Right renal cortex interstitium (tissue), 3 donors: Measurements from ENCODE around the gene CNTLN. TPM values are rescaled to one million over a fixed set of nuclear protein-coding genes. Genes with fewer than 3 reads are reported as not detected.
"Not testable (repeated sequence)": the region's sequence is repeated elsewhere in the genome, so short reads cannot be mapped to it uniquely, and the experiment has no call there.

Experiments
- DNase-seq, 3 donors: peaks; one replicate each; pipeline ENCODE4 v3.0.0-alpha.2; 2013; ENCODE audit warnings: low read depth in 3 of 3, low spot score in 2 of 3
- polyA plus RNA-seq, 3 donors: library from polyadenylated mRNA; unstranded; fragments of 120-200 nt; gene quantifications; one replicate each; pipeline ENCODE4 v1.2.1, GENCODE V29; 2013; ENCODE audit not compliant: insufficient read length in 3 of 3

Gene CNTLN
- polyA plus RNA-seq, 3 donors, result 13.4 to 14.9 (median 14.0) TPM

DNA sequence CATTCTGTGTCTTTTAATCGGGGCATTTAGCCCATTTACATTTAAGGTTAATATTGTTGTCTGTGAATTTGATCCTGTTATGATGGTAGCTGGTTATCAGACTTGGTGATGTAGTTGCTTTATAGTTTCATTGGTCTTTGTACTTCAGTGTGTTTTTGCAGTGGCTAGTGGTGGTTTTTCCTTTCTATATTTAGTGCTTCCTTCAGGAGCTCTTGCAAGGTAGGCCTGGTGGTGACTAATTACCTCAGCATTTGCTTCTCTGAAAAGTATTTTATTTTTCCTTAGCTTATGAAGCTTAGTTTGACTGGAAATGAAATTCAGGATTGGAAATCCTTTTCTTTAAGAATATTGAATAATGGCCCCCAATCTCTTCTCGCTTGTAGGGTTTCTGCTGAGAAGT, 156.9 kb downstream of the CNTLN start:
- DNase-seq, result no peak

DNA sequence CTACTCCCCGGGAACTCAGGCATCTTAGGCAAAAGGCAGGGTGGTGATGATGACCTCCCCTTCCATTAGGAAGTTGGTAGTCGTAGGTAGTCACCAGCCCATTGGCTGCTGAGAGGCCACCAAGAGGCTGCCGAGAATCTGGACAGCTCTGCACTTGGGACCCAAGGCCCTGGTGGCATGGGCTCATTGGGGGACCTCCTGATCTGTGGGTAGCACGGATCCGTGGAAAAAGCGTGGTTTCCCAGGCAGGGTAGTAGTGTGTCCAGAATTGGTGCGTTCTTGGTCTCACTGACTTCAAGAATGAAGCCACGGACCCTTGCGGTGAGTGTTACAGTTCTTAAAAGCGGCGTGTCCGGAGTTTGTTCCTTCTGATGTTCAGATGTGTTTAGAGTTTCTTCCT, 158.8 kb downstream of the CNTLN start:
- no peak for DNase-seq

DNA sequence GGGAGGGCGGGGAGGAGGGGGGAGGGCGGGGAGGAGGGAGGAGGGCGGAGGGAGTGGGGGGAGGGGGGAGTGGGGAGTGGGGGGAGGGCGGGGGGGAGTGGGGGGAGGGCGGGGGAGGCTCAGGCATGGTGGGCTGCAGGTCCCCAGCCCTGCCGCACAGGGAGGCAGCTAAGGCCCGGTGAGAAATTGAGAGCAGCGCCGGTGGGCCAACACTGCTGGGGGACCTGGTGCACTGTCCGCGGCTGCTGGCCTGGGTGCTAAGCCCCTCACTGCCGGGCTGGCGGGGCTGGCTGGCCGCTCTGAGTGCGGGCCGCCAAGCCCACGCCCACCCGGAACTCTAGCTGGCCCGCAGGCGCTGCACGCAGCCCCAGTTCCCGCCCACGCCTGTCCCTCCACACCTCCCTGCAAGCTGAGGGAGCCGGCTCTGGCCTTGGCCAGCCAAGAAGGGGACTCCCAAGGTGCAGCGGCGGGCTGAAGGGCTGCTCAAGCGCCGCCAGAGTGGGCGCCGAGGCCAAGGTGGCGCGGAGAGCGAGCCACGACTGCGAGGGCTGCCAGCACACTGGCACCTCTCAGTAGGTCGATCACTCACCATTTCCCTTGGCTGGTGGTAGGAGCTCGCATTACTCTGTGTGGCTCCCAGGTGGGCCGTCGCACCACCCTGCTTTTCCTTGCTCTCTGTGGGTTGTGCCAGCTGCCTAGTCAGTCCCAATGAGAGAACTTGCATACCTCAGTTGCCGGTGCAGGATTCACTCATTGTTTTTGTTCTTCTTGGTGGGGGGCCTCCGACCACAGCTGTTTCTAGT, 160.2 kb downstream of the CNTLN start:
- DNase-seq, result no peak

DNA sequence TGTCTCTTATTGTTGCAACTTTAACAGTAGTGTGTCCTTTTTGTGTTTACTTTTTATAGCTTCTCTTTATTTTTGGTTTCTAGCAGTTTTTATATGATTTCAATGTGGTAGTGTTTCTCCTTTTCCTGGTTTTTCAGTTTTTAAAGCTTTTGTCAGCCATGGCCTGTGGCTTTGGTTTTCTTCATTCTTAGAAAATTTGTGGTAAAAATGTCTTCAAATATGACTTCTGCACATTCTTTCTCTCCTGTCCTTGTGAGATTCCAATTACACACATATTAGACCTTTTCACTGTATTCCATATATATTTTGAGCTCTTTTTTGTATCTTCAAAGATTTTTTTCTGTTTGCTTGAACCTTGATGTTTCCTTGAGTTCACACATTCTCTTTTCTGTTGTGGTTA, 180.5 kb downstream of the CNTLN start:
- DNase-seq, result no peak

DNA sequence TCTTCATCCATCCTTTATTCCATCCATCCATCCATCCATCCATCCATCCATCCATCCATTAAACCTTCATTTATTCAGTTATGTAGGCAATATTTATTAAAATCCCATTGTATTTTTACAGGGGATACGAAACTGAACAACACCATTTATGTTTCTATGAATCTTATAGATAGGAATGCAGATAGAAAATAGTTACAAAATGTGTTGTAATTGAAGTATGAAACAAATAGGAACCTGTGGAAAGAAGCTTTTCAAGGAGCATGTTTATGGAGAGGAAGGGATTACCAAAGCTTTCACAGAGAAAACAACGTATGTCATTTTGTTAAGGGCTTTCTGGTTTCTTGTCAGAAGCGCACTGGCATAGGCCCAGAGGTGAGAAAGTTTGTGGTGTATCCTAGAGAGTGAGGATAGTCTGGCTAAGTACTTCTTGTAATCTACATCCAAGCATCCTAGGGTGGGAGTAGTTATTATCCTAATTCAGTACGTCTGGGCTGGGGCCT, 184.0 kb downstream of the CNTLN start:
- no peak for DNase-seq

DNA sequence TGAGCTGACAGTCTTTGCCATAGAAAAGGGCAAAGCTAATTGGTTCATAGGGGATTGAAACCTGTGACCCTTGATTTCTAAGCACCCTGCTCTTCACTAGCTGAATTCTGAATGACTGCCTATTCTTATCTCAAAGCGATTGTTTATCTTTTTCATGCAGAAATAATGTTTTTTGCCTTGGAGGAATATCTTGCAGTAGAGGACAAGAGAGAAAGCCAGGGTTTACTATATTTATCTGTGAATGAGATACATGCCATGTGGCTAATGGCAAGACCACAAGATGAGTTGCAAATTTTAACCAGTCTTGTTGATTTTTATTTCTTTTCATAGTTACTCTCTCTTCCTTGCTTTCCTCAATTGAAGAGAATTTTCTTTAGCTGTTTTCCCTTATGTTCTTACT, 185.0 kb downstream of the CNTLN start:
- no peak for DNase-seq

DNA sequence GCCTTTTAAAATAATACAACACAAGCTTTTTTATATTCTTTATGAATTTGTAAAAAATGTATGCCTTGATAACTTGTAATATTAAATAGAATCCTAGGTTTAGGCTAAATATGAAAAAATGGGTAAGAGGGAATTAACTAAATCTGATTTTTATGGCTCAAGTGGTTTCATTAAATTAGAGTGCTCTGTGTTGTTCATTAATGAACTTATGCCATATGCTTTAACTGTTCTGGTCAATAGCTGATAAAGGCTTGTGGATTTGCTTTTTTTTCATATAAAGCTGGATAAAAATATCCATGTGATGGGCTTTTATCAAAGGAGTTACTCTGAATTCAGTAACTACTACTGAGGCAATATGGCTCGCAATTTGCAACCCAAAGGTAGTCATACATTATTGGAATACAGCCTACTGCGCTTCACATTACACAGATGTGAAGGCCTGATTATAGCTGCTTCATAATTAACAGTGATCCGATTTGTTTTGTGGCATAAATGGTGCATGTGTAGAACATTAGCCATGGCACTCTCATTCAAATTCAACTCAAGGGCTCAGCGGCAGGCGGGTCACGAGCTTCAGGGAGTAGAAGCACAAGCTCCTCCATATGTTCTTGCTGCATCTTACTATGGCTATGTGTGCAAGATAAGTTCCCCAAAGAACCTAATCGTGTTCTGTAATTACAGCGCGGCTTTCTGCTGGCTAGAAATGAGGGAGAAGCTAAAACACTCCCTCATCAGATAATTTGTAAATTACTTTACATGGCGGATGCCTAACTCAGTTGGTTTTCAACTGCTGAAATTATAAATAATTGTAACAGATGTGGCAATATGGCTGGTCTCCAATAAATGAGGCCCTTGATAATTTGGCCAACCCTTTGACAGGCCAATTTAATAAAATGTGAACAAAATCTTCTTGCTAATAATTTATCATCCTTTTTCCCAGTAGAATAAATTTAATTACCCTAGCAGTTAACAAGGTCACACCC, 188.3 kb downstream of the CNTLN start:
- DNase-seq, result no peak

DNA sequence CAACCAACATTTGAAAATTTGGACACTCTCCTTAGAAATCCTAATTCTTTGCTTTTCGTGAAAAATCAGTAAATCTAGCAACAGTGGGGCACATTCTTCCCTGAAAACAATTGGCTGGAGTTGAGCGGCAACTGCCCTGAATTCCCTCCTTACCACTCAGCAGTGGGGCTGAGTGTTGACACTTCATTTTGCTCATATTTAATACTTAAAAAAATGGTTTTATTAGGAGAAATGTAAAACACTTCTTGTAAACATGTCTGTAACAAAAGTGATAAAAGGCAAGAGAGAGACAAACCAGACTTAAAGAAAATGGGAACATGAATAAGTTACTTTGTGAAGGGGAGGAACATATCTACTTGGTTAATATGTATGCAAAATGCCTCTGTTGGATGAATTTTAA, 193.5 kb downstream of the CNTLN start:
- DNase-seq, result no peak

DNA sequence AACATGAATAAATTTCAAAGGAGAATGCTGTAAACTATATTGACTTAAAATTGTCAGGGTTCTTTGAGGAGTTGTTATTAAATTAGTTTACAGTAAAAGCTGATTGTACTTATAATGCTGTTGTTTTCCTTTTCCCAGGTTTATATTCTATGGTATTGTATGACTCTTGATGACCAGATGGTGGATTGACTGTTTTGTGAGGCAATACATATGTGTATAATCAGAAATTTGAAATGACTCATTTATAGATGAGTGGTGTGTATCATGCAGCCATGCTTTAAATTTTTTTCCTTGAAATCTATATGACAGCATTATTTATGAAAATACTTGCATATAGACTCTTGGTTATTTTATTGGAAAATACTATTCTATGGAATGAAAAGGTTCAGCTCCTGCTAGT, 195.3 kb downstream of the CNTLN start:
- DNase-seq, result no peak

DNA sequence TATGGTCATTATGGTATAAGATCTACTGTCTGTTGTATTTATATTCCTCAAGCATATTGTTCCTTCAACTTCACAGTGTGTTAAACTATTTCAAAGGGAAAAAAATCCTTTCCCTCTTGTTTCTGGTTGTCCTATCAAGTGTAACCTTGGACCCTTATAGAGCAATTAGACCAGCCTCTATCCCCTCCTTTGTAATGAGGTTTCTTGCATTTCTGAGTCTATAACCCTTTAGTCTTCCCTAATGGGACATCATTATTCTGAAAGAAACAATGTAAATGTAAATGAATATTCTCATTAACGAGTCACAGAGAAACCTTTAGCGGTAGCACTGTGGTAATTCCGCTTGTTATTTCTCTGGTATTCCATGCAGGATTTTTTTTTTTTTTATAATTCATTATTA, 197.3 kb downstream of the CNTLN start:
- DNase-seq, result no peak

DNA sequence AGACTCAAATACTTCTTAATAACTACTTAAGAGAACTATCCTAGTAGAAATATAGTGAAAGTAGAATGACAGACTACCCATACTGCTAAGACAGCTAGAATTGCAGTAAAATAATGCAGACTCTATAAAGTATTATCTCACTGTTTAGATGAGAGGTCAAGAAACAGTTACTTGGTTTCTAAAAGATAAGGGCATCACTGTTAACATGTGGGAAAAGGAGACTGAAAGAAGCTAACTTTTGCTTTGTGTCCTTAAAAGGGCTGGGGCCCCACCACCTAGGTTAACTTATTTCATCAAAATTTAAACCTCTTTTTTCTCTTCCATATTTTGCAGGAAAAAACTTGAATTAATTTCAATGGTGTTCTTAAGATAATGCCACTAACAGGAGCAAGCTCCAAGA, 204.3 kb downstream of the CNTLN start:
- no peak for DNase-seq

DNA sequence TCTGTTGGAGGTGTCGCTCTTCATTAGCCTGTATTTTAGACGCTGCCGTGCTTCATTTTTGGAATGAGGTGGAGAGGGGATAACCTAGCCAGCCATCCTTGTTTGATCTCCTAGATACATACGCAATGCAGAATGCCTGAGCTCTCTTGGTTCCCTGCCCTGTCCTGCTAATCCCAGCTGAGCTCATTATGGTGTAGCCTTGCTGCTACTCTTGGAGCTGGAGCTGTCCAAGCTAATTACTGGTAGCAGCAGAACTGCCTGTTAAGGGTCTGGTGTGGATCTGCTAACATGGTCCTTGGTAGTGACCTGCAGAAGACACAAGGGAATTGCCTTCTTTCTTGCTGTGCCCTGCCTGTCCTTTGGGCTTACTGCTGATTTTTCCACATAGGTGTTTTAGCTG, 207.9 kb downstream of the CNTLN start:
- no peak for DNase-seq

DNA sequence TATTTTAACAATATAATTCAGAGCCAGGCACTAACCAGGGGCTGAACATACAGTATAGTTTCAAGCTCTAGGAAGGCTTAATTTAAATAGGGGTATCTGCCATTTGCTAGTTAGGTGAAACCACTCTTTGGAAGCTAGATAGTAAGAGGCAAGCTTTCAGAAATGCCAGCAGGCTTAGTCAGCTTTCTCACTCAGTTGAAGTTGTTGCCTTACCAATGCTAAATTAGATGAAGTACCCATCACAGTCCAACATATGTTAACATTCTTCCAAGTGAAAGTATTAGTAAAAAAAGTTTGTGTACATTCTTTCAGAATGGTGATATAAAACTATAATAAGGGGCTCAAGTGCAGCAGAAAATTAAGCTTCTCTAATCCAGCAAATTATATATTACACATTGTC, 215.0 kb downstream of the CNTLN start:
- no peak for DNase-seq

DNA sequence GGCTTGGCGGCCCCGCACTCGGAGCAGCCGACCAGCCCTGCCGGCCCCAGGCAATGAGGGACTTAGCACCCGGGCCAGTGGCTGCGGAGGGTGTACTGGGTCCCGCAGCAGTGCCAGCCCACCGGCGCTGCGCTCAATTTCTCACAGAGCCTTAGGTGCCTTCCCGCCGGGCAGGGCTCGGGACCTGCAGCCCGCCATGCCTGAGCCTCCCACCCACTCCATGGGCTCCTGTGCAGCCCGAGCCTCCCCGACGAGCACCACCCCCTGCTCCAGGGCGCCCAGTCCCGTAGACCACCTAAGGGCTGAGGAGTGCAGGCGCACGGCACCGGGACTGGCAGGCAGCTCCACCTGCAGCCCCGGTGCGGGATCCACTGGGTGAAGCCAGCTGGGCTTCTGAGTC, 219.2 kb downstream of the CNTLN start:
- not testable (repeated sequence) for DNase-seq

DNA sequence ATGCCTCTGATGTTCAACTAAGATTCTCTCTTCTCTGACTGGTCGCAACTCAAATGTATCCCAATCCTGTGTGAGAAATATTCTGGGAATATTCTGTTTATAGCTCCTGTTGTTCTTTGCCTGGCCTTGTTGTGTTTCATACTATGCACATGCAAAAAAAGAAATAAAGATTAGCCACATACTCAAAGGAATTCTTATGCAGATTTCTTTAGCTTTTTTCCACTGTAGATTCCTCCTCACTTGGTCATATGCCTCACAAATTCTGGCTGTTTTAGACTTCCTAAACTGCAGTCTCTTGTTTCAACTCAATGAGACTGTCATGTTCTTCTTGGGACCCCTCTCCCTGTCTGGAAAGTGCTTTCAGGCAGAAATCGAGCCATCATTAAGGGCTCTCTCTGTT, 226.5 kb downstream of the CNTLN start:
- no peak for DNase-seq

DNA sequence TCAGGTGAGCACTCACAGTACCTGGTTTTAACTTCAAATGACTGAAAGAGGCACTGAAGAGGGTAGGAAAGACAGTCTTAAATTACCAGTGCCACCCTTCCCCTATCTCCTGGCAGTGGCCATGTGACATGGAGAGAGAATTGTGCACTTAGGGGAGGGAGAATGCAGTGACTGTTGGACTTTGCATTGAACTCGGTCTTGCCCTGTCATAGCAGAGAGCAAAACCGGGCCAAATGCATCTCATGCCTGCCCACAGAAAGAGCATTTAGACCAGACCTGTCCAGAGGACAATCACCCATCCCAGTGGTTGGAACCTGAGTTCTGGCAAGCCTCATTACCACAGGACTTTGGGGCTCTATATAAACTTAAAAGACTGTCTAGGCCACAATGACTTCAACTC, 232.2 kb downstream of the CNTLN start:
- DNase-seq, result no peak

DNA sequence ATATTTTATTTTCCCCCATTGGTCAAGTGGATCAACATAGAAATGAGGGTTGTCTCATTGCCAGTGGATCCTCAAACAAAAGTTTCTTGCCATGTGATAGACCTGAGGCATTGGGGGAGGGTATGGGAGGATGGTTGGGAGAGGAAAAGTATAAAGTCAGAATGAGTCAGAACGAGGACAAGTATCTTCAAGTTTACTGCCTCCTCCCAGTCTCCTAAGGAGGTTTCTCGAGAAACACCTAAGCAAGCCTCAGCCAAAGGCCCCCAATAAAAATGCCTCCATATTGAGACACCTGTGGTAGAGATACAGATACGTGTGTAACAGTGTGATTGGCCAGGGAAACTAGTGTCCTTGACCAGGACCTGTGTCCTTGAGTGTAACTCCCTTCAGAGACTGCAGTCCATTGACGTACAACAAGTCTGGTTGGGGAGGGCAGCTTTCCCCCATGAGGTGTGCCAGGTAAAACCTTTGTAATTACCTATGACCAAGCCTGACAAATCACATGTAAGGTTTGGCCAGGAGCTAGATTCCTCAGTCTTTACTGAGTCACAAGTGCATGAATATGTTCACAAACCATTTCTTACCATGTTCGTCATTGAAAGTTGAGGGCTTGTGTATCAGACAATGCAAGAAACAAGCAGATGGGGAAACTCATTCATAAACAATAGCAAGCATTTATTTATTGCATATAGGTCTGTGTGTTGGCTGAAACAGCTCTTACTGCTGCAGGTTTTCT, 245.5 kb downstream of the CNTLN start:
- no peak for DNase-seq

DNA sequence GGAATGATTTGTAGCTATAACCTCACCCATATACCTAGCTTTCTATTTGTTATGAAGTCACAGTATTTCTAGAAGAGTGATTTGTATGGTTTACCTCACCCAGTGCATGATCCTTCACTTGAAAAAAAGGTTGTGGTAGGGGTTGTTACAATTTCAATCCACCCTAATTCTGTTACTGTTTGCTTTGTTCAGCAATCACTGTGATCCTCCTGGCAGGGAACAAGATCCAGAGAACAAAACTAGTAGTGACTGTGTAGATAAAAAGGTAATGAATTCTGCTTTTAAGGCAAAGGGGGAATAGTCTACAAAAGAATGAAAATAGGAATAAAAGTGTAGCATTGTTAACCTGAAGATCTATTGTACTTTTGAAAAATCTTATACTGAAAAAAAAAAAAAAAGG, 252.7 kb downstream of the CNTLN start:
- no peak for DNase-seq

DNA sequence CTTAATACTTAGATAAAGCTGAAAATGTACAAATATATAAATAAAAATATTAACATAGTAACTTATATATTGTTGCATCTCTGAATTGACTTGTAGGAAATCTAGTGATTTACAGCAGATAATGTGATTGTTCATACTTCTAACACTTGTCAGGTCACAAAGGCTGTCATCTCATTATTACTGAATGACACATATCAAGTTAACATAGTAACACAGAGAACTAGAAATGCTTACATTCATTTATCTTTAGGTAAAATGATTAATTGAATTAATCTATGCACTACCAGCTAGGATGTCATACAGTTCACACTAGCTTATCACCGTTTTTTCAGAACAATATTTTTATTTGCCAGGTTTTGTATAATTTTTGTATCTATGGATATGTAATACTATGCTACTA, 254.2 kb downstream of the CNTLN start:
- DNase-seq, result no peak

DNA sequence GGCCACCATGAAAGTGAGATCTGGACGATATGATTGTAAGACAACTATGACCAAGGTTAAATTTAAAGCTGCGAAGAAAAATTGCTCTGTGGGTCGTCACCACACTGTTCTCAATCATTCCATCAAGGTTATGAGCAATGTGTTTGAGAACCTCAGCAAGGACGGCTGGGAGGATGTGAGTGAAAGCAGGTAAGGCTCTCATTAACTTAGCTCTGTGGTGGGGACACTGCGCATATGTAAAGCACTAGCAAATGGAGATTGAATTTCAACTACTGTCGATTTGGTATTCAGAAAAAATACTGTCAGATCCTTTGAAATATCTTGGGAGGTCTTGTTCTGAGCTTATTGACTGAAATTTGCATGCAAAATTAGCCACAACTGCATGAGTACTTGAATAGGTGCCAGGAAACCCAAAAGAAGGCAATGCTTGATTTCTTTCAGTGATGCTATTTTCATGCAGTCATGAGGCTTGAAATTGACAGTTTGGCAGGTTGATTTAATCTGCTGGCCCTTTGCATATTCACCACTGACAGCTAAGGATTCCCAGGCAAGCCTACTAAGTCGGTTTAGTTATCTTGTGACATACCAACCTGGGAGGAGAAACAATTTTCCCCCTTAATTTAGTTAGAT, 260.2 kb downstream of the CNTLN start:
- DNase-seq, result no peak
